HEK293 (cell line): ENCODE data around the gene KRT80.

Experiments used
- ZNF24 ChIP-seq: fragments of 450-650 bp; formaldehyde crosslinking; IDR thresholded peaks from 2 replicates; pipeline ENCODE4 v1.5.1; 2016; ENCODE audit warnings: missing biosample characterization, missing genetic modification characterization
- ZNF623 ChIP-seq: fragments of 450-650 bp; formaldehyde crosslinking; IDR thresholded peaks from 2 replicates; pipeline ENCODE4 v1.5.1; 2016; ENCODE audit warnings: missing biosample characterization, missing genetic modification characterization
- ZNF830 ChIP-seq: fragments of 450-650 bp; IDR thresholded peaks from 2 replicates; pipeline ENCODE4 v1.5.0; 2018; ENCODE audit warnings: missing biosample characterization, missing genetic modification characterization, low read depth, mild to moderate bottlenecking, moderate library complexity
- TF ChIP-seq, protein P1 (sequence below): fragments of 450-650 bp; formaldehyde crosslinking; IDR thresholded peaks from 2 replicates; pipeline ENCODE4 v1.5.1; 2016; ENCODE audit warnings: missing biosample characterization, missing genetic modification characterization

DNA sequence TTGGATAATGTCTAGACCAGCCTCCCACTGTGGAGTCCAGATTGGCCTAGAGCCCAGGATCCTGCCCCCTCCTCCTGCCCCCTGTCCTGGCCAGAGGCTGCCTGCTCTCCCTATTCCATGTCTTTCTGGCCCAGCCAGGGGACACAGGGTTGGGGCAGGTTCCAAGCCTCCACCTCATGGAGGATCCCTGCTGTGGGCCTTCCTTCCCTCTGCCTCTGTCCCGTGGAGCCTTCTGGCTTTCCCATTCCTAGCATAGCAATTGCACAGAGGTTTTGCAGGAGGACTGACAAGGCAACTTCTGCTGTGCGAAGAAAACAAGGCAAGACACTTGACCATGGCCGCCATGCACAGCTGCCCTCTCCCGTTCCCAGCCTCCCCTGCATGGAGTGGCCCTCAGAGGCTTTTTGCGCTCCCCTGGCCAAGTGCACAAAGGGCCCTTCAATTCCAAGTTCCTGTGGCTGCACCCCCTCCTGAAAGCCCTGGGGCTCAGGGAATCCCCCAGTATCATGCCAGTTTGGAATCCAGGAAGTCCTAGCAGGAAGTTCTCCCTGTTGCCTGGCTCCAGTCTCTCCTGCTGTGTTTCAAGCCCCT is 42.1 kb downstream of the KRT80 start:
- TF ChIP-seq ZNF623 (tag by site-specific recombination) (no peak), ZNF24 (tag by site-specific recombination) (no peak), ZNF830 (no peak)
- TF ChIP-seq, protein P1, sequence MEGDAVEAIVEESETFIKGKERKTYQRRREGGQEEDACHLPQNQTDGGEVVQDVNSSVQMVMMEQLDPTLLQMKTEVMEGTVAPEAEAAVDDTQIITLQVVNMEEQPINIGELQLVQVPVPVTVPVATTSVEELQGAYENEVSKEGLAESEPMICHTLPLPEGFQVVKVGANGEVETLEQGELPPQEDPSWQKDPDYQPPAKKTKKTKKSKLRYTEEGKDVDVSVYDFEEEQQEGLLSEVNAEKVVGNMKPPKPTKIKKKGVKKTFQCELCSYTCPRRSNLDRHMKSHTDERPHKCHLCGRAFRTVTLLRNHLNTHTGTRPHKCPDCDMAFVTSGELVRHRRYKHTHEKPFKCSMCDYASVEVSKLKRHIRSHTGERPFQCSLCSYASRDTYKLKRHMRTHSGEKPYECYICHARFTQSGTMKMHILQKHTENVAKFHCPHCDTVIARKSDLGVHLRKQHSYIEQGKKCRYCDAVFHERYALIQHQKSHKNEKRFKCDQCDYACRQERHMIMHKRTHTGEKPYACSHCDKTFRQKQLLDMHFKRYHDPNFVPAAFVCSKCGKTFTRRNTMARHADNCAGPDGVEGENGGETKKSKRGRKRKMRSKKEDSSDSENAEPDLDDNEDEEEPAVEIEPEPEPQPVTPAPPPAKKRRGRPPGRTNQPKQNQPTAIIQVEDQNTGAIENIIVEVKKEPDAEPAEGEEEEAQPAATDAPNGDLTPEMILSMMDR (tag by site-specific recombination): no peak
